OCI-LY1 (cell line): Measurements from ENCODE around the gene OXT.
"Not testable (repeated sequence)": the region's sequence is repeated elsewhere in the genome, so short reads cannot be mapped to it uniquely, and the experiment has no call there.

Source experiments
- EZH2 ChIP-seq: fragments of 200-600 bp; sonication (generic), shearing (Covaris generic); IDR thresholded peaks from 2 replicates; pipeline ENCODE4 v1.8.0; 2017; ENCODE audit warnings: borderline replicate concordance, mixed run types, mild to moderate bottlenecking, antibody characterized with exemption, low read length, moderate library complexity, mixed read lengths
- TF ChIP-seq, protein P1 (sequence below): fragments of 200-600 bp; sonication (generic), shearing (Covaris generic); IDR thresholded peaks from 2 replicates; pipeline ENCODE4 v1.5.1; 2017; ENCODE audit warnings: mild to moderate bottlenecking, antibody characterized with exemption, low read length, moderate library complexity, mixed read lengths

- TF ChIP-seq, protein P1, sequence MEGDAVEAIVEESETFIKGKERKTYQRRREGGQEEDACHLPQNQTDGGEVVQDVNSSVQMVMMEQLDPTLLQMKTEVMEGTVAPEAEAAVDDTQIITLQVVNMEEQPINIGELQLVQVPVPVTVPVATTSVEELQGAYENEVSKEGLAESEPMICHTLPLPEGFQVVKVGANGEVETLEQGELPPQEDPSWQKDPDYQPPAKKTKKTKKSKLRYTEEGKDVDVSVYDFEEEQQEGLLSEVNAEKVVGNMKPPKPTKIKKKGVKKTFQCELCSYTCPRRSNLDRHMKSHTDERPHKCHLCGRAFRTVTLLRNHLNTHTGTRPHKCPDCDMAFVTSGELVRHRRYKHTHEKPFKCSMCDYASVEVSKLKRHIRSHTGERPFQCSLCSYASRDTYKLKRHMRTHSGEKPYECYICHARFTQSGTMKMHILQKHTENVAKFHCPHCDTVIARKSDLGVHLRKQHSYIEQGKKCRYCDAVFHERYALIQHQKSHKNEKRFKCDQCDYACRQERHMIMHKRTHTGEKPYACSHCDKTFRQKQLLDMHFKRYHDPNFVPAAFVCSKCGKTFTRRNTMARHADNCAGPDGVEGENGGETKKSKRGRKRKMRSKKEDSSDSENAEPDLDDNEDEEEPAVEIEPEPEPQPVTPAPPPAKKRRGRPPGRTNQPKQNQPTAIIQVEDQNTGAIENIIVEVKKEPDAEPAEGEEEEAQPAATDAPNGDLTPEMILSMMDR: not testable (repeated sequence)
- TF ChIP-seq EZH2: not testable (repeated sequence)
Observed at GRCh38 chr20:3064119-3064518, 7.3 kb upstream of the OXT start.
